GM21737 (cell line): ENCODE data around the gene ARAP3.

Experiments
- ATAC-seq: cut with Tn5 transposase; IDR thresholded peaks from one replicate; pipeline ENCODE4 v1.9.1; 2021; ENCODE audit warnings: mild to moderate bottlenecking, moderate library complexity; ENCODE audit not compliant: unreplicated experiment

The ARAP3 gene

GRCh38 chr5:141641634-141642267 lies 40.3 kb downstream of the ARAP3 start:
- ATAC-seq: no peak

GRCh38 chr5:141640698-141641097 lies 41.3 kb downstream of the ARAP3 start:
- no peak for ATAC-seq

GRCh38 chr5:141640051-141640415 lies 42.0 kb downstream of the ARAP3 start:
- ATAC-seq: no peak

- ATAC-seq: no peak
Observed at GRCh38 chr5:141639357-141640050, 42.5 kb downstream of the ARAP3 start.

- ATAC-seq: no peak
Observed at GRCh38 chr5:141638771-141639170, 43.3 kb downstream of the ARAP3 start.

GRCh38 chr5:141637767-141638419 lies 44.1 kb downstream of the ARAP3 start:
- ATAC-seq: no peak

- ATAC-seq: peak; percentile 12
Observed at GRCh38 chr5:141637123-141637766, 44.8 kb downstream of the ARAP3 start.

GRCh38 chr5:141636413-141637122 lies 45.5 kb downstream of the ARAP3 start, which contains the start of the genes HDAC3 and RELL2:
Gene HDAC3 (minus strand): TSS chr5:141636849. CDS start chr5:141636790, 59 bp downstream.
Gene RELL2 (plus strand): TSS chr5:141636997. CDS start chr5:141638226, 1,229 bp downstream.
- peak; percentile 80 for ATAC-seq

GRCh38 chr5:141636106-141636412 lies 46.0 kb downstream of the ARAP3 start:
- no peak for ATAC-seq

- no peak for ATAC-seq
Observed at GRCh38 chr5:141635646-141636045, 46.4 kb downstream of the ARAP3 start.

- ATAC-seq: no peak
Observed at GRCh38 chr5:141634720-141635119, 47.3 kb downstream of the ARAP3 start.

GRCh38 chr5:141633871-141634561 lies 48.0 kb downstream of the ARAP3 start:
- ATAC-seq: peak; percentile 57

GRCh38 chr5:141632650-141633049 lies 49.4 kb downstream of the ARAP3 start:
- ATAC-seq: no peak

- no peak for ATAC-seq
Observed at GRCh38 chr5:141630570-141631140, 51.4 kb downstream of the ARAP3 start.

- no peak for ATAC-seq
Observed at GRCh38 chr5:141628175-141628788, 53.7 kb downstream of the ARAP3 start.

GRCh38 chr5:141623611-141624010 lies 58.4 kb downstream of the ARAP3 start:
- ATAC-seq: no peak

- no peak for ATAC-seq
Observed at GRCh38 chr5:141623186-141623585, 58.8 kb downstream of the ARAP3 start.

GRCh38 chr5:141618804-141619554 lies 63.1 kb downstream of the ARAP3 start, which contains the start of gene DIAPH1:
Gene DIAPH1 (minus strand): TSS chr5:141619000. CDS start chr5:141618914, 86 bp downstream.
- peak; percentile 77 for ATAC-seq
